CD8-positive, alpha-beta memory T cell (primary cell): ENCODE results near the gene KRT36. TPM values are rescaled to one million over a fixed set of nuclear protein-coding genes. Genes with fewer than 3 reads are reported as not detected.
A peak's percentile ranks its signal among the peaks of the same experiment; 100 is the strongest.

Experiments
- CTCF ChIA-PET: fragments of 350-600 bp; sonication (Branson Sonifier 250); formaldehyde crosslinking; loops from one replicate; lab custom pipeline; 2021; ENCODE audit warnings: antibody characterized with exemption; lab: Charles Lee
- POLR2A ChIA-PET: fragments of 350-600 bp; sonication (Branson Sonifier 250); formaldehyde crosslinking; loops from one replicate; lab custom pipeline; 2021; ENCODE audit warnings: antibody characterized with exemption; lab: Charles Lee
- DNase-seq, 5 donors: peaks; one replicate each; pipeline versions ENCODE4 v3.0.0 to v3.0.0-alpha.2; 2020 to 2022; ENCODE audit warnings: mixed read lengths in 1 of 5
- H3K27ac ChIP-seq: one replicate; pipeline ENCODE4 v1.7.0; 2013; ENCODE audit warnings: low read depth, mild to moderate bottlenecking, low read length, moderate library complexity
- H3K27me3 ChIP-seq: 2 replicates; pipeline ENCODE4 v1.7.0; 2013; ENCODE audit warnings: low read length, mild to moderate bottlenecking; ENCODE audit not compliant: insufficient read depth, poor library complexity, severe bottlenecking
- H3K36me3 ChIP-seq: 2 replicates; pipeline ENCODE4 v1.7.0; 2013; ENCODE audit warnings: mild to moderate bottlenecking, low read length, moderate library complexity; ENCODE audit not compliant: insufficient read depth
- H3K4me1 ChIP-seq: 2 replicates; pipeline ENCODE4 v1.7.0; 2013; ENCODE audit warnings: mild to moderate bottlenecking, low read length, moderate library complexity; ENCODE audit not compliant: insufficient read depth
- H3K4me3 ChIP-seq: 2 replicates; pipeline ENCODE4 v1.7.0; 2013; ENCODE audit warnings: mild to moderate bottlenecking, low read length
- H3K9me3 ChIP-seq: 2 replicates; pipeline ENCODE4 v1.7.0; 2013; ENCODE audit warnings: mild to moderate bottlenecking, low read length
- H3K27ac Mint-ChIP-seq, 8 donors: one replicate each; pipeline ENCODE4 v1.8.0; 2020 to 2021; ENCODE audit warnings: mixed read lengths in 8 of 8, mild to moderate bottlenecking in 6 of 8, inconsistent platforms in 3 of 8, moderate library complexity in 3 of 8
- H3K27me3 Mint-ChIP-seq, 2 donors: one replicate each; pipeline ENCODE4 v1.8.0; 2020 to 2021; ENCODE audit warnings: mixed read lengths in 2 of 2, mild to moderate bottlenecking in 1 of 2, moderate library complexity in 1 of 2
- H3K36me3 Mint-ChIP-seq, 3 donors: one replicate each; pipeline ENCODE4 v1.8.0; 2020 to 2021; ENCODE audit warnings: mixed read lengths in 3 of 3, inconsistent platforms in 1 of 3, mild to moderate bottlenecking in 1 of 3
- H3K4me1 Mint-ChIP-seq, 3 donors: one replicate each; pipeline ENCODE4 v1.8.0; 2020 to 2021; ENCODE audit warnings: mixed read lengths in 3 of 3, inconsistent platforms in 1 of 3, mild to moderate bottlenecking in 1 of 3
- H3K4me3 Mint-ChIP-seq, 7 donors: one replicate each; pipeline ENCODE4 v1.8.0; 2020 to 2021; ENCODE audit warnings: mixed read lengths in 7 of 7, mild to moderate bottlenecking in 6 of 7, moderate library complexity in 4 of 7, inconsistent platforms in 2 of 7
- H3K9me3 Mint-ChIP-seq, 5 donors: one replicate each; pipeline ENCODE4 v1.8.0; 2020 to 2022; ENCODE audit warnings: mixed read lengths in 5 of 5, mild to moderate bottlenecking in 3 of 5, moderate library complexity in 2 of 5, inconsistent platforms in 1 of 5
- polyA plus RNA-seq: library from polyadenylated mRNA; unstranded; fragments of 300-500 nt; fragmentation: Illumina TruSeq; gene quantifications from one replicate; pipeline ENCODE4 v1.2.3, GENCODE V29; 2021
- total RNA-seq, 2 experiments: library from RNA; stranded (reverse); gene quantifications; one replicate each; pipeline ENCODE4 v1.2.3, GENCODE V29; 2021

Gene KRT36
- total and polyA plus RNA-seq, 3 experiments from 2014 or later, result not detected

- CTCF ChIA-PET, result no interaction called here
- Mint-ChIP-seq H3K4me1 (no peaks in the 10 kb centered on the region), H3K9me3 (no peaks in the 10 kb centered on the region), H3K4me3 (no peak overlapping the region), H3K27ac (no peak overlapping the region), H3K27me3 (peaks cover 11 to 28% of the 10 kb centered on the region in 2 donors), H3K36me3 (no peaks in the 10 kb centered on the region)
- no peaks in the 10 kb centered on the region for H3K36me3 ChIP-seq
- no peaks in the 10 kb centered on the region for H3K4me1 ChIP-seq
- H3K4me3 ChIP-seq, result no peak overlapping the region
- POLR2A ChIA-PET, result interaction anchor here (0.5 kb wide), 1 partner anchor 71 kb away, joined by 3 read pairs; no protein-coding TSS in a partner anchor
- no peak for DNase-seq
- no peak overlapping the region for H3K27ac ChIP-seq
- no peaks in the 10 kb centered on the region for H3K27me3 ChIP-seq
- no peaks in the 10 kb centered on the region for H3K9me3 ChIP-seq
Observed at GRCh38 chr17:41503202-41503601, 13.5 kb upstream of the KRT36 start.

GRCh38 chr17:41500131-41500911, 10.6 kb upstream of the KRT36 start:
- DNase-seq, result no peak

GRCh38 chr17:41499714-41500113, 10.0 kb upstream of the KRT36 start:
- CTCF ChIA-PET, result no interaction called here
- Histone ChIP-seq H3K4me3 (no peak overlapping the region), H3K27ac (peak overlapping the region; percentile 9), H3K9me3 (no peaks in the 10 kb centered on the region), H3K4me1 (peaks cover 9% of the 10 kb centered on the region), H3K27me3 (no peaks in the 10 kb centered on the region), H3K36me3 (no peaks in the 10 kb centered on the region)
- Mint-ChIP-seq H3K4me3 (no peak overlapping the region), H3K27ac (peak overlapping the region in 1 of 8 donors; percentile 41), H3K9me3 (no peaks in the 10 kb centered on the region), H3K36me3 (no peaks in the 10 kb centered on the region), H3K27me3 (peaks cover 10 to 31% of the 10 kb centered on the region in 2 donors), H3K4me1 (peaks cover 5 to 9% (median 8%) of the 10 kb centered on the region in 3 donors)
- POLR2A ChIA-PET, result no interaction called here
- DNase-seq, result no peak

More at GRCh38 chr17:41500131-41500911, 10.6 kb upstream of the KRT36 start:
- Mint-ChIP-seq H3K4me1 (peaks cover 5 to 9% (median 8%) of the 10 kb centered on the region in 3 donors), H3K27ac (peak overlapping the region in 1 of 8 donors; percentile 66), H3K36me3 (no peaks in the 10 kb centered on the region), H3K4me3 (no peak overlapping the region), H3K27me3 (peaks cover 10 to 31% of the 10 kb centered on the region in 2 donors), H3K9me3 (no peaks in the 10 kb centered on the region)
- Histone ChIP-seq H3K36me3 (no peaks in the 10 kb centered on the region), H3K9me3 (no peaks in the 10 kb centered on the region), H3K4me1 (peaks cover 9% of the 10 kb centered on the region), H3K27me3 (no peaks in the 10 kb centered on the region), H3K4me3 (no peak overlapping the region), H3K27ac (peak overlapping the region; percentile 43)
- ChIA-PET POLR2A (no interaction called here), CTCF (no interaction called here)

- no peak overlapping the region for H3K4me3 Mint-ChIP-seq
- Histone ChIP-seq H3K4me3 (no peak overlapping the region), H3K27ac (no peak overlapping the region), H3K9me3 (no peaks in the 10 kb centered on the region), H3K36me3 (no peaks in the 10 kb centered on the region), H3K4me1 (peaks cover 9% of the 10 kb centered on the region), H3K27me3 (no peaks in the 10 kb centered on the region)
- ChIA-PET CTCF (interaction anchor here (0.9 to 2.1 kb wide), 2 partner anchors 15 to 51 kb away, joined by 3 to 7 read pairs; no protein-coding TSS in a partner anchor), POLR2A (no interaction called here)
- DNase-seq, result no peak
- H3K4me1 Mint-ChIP-seq, result peaks cover 5 to 9% (median 8%) of the 10 kb centered on the region in 3 donors
- peaks cover 10 to 30% of the 10 kb centered on the region in 2 donors for H3K27me3 Mint-ChIP-seq
- H3K36me3 Mint-ChIP-seq, result no peaks in the 10 kb centered on the region
- no peaks in the 10 kb centered on the region for H3K9me3 Mint-ChIP-seq
- peak overlapping the region in 1 of 8 donors; percentile 68 for H3K27ac Mint-ChIP-seq
Observed at GRCh38 chr17:41498276-41498675, 8.6 kb upstream of the KRT36 start.

- Histone ChIP-seq H3K4me3 (no peak overlapping the region), H3K27me3 (no peaks in the 10 kb centered on the region), H3K4me1 (peaks cover 9% of the 10 kb centered on the region), H3K27ac (no peak overlapping the region), H3K36me3 (no peaks in the 10 kb centered on the region), H3K9me3 (no peaks in the 10 kb centered on the region)
- H3K9me3 Mint-ChIP-seq, result no peaks in the 10 kb centered on the region
- peak; percentile 13 to 56 (median 30) for DNase-seq
- H3K27me3 Mint-ChIP-seq, result peaks cover 10 to 24% of the 10 kb centered on the region in 2 donors
- peak overlapping the region in 2 of 8 donors; percentile 22 to 38 for H3K27ac Mint-ChIP-seq
- ChIA-PET CTCF (interaction anchor here (0.9 to 2.2 kb wide), 5 partner anchors 52 to 175 kb away, joined by 3 to 7 read pairs (median 5); no protein-coding TSS in a partner anchor), POLR2A (no interaction called here)
- H3K4me3 Mint-ChIP-seq, result no peak overlapping the region
- peaks cover 5 to 9% (median 8%) of the 10 kb centered on the region in 3 donors for H3K4me1 Mint-ChIP-seq
- H3K36me3 Mint-ChIP-seq, result no peaks in the 10 kb centered on the region
Observed at GRCh38 chr17:41496803-41497484, 7.2 kb upstream of the KRT36 start.

GRCh38 chr17:41494524-41494923, 4.8 kb upstream of the KRT36 start:
- no peak for DNase-seq
- H3K27ac ChIP-seq, result no peak overlapping the region
- peaks cover 9% of the 10 kb centered on the region for H3K4me1 ChIP-seq
- no peaks in the 10 kb centered on the region for H3K27me3 ChIP-seq
- H3K9me3 Mint-ChIP-seq, result no peaks in the 10 kb centered on the region
- H3K9me3 ChIP-seq, result no peaks in the 10 kb centered on the region
- no peak overlapping the region for H3K4me3 Mint-ChIP-seq
- H3K36me3 ChIP-seq, result no peaks in the 10 kb centered on the region
- peaks cover under 1 to 12% of the 10 kb centered on the region in 2 donors for H3K27me3 Mint-ChIP-seq
- no peaks in the 10 kb centered on the region for H3K36me3 Mint-ChIP-seq
- H3K4me3 ChIP-seq, result no peak overlapping the region
- ChIA-PET POLR2A (no interaction called here), CTCF (interaction anchor here (2.2 kb wide), 1 partner anchor 55 kb away, joined by 7 read pairs; no protein-coding TSS in a partner anchor)
- peak overlapping the region in 1 of 8 donors; percentile 17 for H3K27ac Mint-ChIP-seq
- H3K4me1 Mint-ChIP-seq, result peaks cover 13 to 19% (median 17%) of the 10 kb centered on the region in 3 donors

- Mint-ChIP-seq H3K9me3 (no peaks in the 10 kb centered on the region), H3K4me3 (no peak overlapping the region)
Observed at GRCh38 chr17:41492771-41493170, 3.1 kb upstream of the KRT36 start.

More at GRCh38 chr17:41492771-41493170, 3.1 kb upstream of the KRT36 start:
- no peaks in the 10 kb centered on the region for H3K27me3 ChIP-seq
- POLR2A ChIA-PET, result no interaction called here
- DNase-seq, result no peak
- peaks cover 9% of the 10 kb centered on the region for H3K4me1 ChIP-seq
- Mint-ChIP-seq H3K36me3 (no peaks in the 10 kb centered on the region), H3K27ac (peak overlapping the region in 1 of 8 donors; percentile 43), H3K4me1 (peaks cover 13 to 19% (median 17%) of the 10 kb centered on the region in 3 donors), H3K27me3 (peaks cover 0 to 3% of the 10 kb centered on the region in 2 donors)
- H3K4me3 ChIP-seq, result no peak overlapping the region
- H3K9me3 ChIP-seq, result no peaks in the 10 kb centered on the region
- H3K27ac ChIP-seq, result no peak overlapping the region
- no peaks in the 10 kb centered on the region for H3K36me3 ChIP-seq
- CTCF ChIA-PET, result no interaction called here
